ENCODE data around the gene TIRAP. TPM values are rescaled to one million over a fixed set of nuclear protein-coding genes. Genes with fewer than 3 reads are reported as not detected.

TIRAP gene
- total and polyA plus RNA-seq, 9 of the 15 experiments (the other 6 are each of a cell fraction or from before 2014, with no cell fraction given), result 0.60 to 8.7 (median 3.7) TPM

GRCh38 chr11:126281245-126281644 lies 1.6 kb upstream of the TIRAP start (continued):
- no peak for TF ChIP-seq CHD7 (IDR thresholded peaks at IDR 0.05; ENCODE audit: low read depth, low read length)
- no peak for TF ChIP-seq E2F4 (CRISPR knock-in tag; IDR thresholded peaks at IDR 0.05; ENCODE audit: low read depth)
- TF ChIP-seq SLC30A9 (CRISPR knock-in tag; IDR thresholded peaks at IDR 0.05), result no peak
- no peak for TF ChIP-seq ZNF780A (CRISPR knock-in tag; IDR thresholded peaks at IDR 0.05)
- no peak for TF ChIP-seq THRAP3 (IDR thresholded peaks at IDR 0.05; ENCODE audit: borderline replicate concordance)
- no peak for TF ChIP-seq HNRNPLL (IDR thresholded peaks at IDR 0.05; ENCODE audit: low read depth, low read length, poor library complexity, severe bottlenecking)
- no peak for TF ChIP-seq ZNF561 (CRISPR knock-in tag; conservative IDR thresholded peaks at IDR 0.05)
- no peak for TF ChIP-seq ZNF384 (IDR thresholded peaks at IDR 0.05; ENCODE audit: low read depth, low read length)
- TF ChIP-seq EHMT2 (IDR thresholded peaks at IDR 0.05), result no peak
- TF ChIP-seq LCOR (CRISPR knock-in tag; IDR thresholded peaks at IDR 0.05), result no peak

Measured in K562 (cell line).